NCI-H446 (cell line): ENCODE measurements around the gene ARHGAP24.
A peak's percentile ranks its signal among the peaks of the same experiment; 100 is the strongest.
"Not testable (repeated sequence)": the region's sequence is repeated elsewhere in the genome, so short reads cannot be mapped to it uniquely, and the experiment has no call there.

ENCODE experiments used
- DNase-seq, 2 experiments: peaks; one replicate each; lab custom pipeline; 2025; lab: John Stamatoyannopoulos, UW

ARHGAP24 gene

DNA sequence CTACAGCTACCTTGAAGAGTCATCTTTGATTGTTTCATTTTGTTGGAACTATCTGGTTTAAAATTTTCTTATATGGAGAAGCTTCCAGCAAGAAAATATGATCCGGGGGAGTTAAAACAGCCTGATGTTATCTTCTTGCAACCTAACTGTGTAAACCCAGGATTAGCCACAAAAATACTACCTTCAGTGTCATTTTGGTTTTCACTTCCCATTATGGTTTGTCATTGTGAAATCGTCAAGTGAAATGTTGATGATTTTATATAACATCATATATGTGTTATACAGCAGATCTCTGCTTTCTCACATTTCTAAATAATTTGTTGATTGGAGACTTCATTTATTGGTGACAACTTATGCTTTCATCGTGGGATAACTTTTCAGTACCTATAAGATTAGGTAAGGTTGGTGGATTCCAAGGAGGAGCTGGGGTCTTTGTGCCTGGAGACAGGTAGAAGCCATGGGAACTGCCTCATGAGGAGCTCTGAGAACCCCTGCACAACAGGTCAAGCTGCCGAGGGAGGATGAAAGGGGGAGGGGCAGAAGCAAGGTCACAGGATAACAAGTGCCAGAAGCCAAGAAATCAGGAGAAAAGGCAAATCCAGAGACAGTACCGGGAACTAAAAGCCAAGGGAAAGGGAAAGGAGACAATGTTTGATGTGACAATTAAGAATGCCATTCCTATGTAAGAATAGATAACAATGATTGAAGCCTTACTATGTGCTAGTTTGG is 7.2 kb downstream of the ARHGAP24 start:
- DNase-seq: no peak

- DNase-seq: no peak
Measured at GRCh38 chr4:85486425-85487086, 11.6 kb downstream of the ARHGAP24 start.

DNA sequence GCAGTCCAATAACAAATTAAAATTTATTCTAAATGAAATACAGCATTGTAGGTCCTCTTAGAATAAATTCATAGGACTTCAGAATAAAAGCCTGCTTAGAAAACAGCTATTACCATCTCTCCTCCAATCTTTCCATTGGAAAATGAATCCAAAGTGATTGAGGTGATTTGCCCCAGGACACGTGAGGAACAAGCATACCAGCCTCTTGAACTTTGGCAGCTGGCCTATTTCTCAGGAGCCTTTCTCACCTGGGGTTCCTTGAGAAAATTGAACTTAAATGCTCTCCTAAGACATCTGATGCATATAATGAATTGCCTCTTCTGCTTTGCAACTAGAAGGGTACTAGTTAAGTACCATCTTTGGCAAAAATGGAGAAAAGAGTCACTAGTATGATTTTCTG is 13.5 kb downstream of the ARHGAP24 start:
- DNase-seq: no peak

DNA sequence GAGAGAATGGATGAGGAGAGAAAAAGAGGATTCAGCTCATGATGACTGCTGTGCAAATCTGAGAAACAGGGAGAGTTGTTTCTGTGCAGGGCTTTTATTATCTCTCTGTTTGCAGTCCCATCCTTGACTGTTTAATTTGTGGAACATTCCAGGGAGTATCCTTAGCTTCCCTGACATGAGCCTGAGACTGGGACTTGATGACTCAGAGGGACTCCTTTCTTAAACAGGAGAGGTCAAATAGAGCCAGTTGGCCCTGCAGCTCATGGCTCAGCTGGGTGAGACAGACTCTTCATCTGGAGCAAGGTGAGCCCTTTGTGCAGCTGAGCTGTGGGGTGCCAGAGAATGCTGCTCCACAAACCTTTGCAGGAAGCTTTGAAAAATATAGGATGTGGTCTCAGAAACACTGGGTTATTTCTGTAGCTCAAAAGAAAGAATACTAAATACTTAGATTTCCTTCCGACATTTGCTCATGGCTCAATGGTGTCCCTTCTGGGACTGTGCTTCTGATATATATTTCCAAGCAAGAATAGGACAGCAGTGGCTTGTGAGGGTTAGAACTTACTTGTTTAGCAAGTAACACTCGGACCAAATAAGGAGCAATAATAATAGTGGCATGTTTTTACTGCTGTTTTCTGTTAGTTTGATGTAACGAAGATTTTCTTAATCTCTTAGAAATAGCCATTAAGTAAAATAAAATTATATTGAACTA is 14.5 kb downstream of the ARHGAP24 start:
- no peak for DNase-seq

DNA sequence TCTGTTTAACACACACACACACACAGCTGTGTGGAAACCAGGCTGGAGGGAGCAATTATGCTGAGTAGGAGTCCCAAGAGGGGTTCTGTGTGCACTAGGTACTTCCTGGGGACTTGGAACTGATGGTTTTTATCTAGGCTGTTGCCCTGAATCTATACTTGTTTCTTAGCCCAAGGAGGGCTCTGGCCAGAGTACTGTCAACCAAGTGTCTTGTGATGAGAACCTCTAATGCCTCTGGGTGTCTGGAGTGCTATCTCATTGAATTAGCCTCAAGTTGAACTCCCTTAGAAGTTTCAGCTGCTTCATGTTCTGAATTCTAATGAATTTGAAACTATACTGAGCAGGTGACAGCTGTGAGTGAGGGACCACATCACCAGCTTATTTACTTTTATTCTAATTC is 16.6 kb downstream of the ARHGAP24 start:
- DNase-seq: peak in 1 of 2 experiments; percentile 18

DNA sequence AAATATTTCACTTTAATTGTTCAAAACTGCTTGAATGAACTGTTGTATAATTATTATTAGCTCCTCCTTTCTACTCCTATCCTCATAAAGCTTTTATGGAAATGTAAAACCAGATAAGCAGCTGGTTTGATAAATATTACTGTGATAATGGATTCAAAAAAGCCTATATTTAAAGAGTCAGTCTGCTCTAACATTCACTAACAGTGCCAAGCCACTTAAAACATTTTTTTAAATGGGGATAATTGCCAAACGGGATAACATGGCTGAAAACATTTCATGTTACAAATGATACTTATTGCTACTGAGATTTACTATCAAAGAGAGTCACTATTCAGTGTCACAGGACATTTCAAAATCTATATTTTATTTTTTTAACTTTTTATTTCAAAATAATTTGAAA is 17.4 kb downstream of the ARHGAP24 start:
- DNase-seq: no peak

GRCh38 chr4:85495621-85496020 is 20.7 kb downstream of the ARHGAP24 start:
- no peak for DNase-seq

DNA sequence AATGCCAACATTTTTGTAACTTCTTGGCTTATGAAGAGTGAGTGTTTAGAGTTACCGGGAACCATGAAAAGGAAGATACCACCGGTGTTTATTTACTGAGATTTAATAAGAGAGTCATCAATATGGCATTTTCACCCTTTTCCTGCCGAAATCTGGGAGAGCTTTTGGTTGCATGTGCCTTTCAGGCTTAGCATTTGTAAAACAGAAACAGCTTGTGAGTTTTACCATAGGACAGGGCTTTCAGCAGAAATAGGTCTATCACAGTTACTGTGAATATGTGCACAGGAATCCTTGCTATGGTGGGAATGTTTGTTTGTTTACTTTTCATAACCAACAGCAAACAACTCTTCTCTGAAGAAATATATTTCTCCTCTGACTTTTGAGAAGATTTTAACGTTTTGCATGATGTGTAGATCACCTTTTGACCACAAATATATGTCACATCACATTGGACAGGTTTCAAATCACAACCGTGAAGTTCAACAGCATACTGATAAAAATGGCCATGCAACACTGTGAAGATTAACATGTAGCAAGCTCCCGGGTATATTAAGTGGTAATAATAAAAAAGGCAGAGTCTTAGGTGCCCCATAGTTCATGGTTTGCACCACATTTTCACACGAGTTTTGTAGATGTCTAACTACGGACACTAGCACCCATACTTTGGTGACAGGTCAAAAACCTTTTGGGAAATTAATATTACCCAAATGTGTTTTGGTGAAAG is 21.3 kb downstream of the ARHGAP24 start:
- DNase-seq: no peak

- DNase-seq: no peak
Measured at GRCh38 chr4:85496933-85497332, 22.0 kb downstream of the ARHGAP24 start.

DNA sequence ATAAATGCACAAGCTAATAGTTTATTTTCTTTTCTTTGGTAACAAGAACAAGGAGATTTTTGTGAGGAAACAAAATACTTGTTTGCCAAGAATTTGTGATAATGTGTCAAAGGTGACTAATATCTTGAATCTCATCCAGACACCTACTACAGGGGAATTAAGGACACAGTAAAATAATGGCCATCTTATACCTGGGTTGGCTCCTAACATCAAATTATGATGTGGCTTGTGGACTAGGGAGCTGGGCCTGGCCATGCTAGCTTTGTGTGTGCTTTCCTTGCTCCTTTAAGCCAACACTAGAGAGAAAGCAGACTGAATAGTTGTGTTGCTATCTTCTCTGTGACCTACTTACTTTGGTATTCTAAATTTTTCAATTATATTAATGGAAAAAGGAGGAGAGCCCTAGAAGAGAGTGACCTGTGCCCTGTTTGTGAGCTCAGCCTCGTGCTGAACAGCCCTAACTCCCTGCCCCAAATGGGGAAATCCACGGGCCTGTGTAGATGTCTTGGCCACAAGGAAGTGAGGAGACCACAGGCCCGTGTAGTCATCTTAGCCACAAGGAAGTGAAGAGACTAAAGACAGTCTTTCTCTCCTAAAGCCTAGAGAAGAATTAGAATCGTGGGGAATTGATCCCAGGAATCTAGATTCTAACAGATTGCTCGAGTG is 23.3 kb downstream of the ARHGAP24 start:
- DNase-seq: no peak

DNA sequence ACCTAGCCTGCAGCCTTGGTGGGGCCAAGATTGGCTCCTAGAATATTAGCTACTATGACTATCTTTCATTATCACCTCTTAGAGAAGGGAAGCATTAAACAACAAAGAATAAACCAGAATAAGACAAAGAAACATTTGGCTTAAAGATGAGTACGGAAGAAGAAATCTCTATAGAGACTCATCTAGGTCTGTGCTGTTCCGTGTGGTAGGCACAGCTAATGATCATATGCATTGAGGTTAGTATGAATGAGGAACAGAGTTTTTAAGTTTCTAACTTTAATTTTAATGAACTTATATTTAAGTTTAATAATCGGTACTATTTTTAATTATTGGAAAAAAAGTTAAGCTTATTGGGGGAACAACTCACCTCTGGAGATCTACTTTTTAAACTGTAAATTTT is 24.6 kb downstream of the ARHGAP24 start:
- DNase-seq: no peak

DNA sequence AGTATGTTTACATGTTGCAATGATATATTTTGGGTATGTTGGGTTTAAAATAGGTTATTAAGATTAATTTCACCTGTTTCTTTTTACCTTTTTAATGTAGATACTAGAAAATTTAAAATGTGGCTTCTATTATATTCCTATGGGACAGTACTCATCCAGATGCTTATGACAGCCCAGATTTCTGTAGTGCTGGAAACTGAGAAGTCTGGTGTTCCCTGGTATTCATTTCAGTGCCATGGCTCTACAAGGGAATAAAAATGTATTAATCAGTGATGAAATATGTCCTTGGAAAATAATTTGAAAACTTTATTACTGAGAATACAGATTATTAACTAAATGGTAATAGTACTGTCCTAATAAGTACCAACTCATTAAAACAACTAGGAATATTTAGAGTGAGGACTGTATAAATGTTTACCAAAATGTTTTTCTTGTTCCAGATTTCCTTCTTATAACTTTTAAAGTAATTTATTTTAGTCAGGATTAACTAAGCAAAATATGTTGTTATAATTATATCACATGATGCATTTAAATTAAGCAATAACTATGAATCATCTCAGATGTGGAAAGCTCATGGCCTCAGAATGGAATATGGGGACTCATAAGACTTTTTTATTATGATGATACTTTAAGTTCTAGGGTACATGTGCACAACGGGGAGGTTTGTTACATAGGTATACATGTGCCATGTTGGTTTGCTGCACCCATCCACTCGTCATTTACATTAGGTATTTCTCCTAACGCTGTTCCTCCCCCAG is 25.3 kb downstream of the ARHGAP24 start:
- no peak for DNase-seq

GRCh38 chr4:85501145-85501544 is 26.2 kb downstream of the ARHGAP24 start:
- DNase-seq: not testable (repeated sequence)

DNA sequence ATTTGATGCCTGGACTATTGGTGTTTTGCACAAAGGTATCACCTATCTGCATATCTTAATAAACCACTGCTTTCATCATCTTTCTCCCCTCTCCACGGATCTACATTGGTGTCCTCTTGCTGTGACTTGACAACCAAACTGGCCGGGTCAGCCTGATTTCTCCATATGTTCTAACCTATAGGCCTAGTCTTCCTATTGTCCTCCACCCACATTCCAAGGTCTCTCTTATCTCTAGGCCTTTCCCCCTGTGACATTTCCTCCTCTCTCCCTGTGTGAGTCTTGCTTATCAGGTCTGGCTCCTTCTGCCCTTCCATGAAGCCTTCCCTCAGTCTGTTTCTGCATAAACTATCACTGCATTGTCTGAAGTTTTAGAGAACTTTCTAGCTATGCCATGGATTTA is 33.7 kb downstream of the ARHGAP24 start:
- DNase-seq: no peak

DNA sequence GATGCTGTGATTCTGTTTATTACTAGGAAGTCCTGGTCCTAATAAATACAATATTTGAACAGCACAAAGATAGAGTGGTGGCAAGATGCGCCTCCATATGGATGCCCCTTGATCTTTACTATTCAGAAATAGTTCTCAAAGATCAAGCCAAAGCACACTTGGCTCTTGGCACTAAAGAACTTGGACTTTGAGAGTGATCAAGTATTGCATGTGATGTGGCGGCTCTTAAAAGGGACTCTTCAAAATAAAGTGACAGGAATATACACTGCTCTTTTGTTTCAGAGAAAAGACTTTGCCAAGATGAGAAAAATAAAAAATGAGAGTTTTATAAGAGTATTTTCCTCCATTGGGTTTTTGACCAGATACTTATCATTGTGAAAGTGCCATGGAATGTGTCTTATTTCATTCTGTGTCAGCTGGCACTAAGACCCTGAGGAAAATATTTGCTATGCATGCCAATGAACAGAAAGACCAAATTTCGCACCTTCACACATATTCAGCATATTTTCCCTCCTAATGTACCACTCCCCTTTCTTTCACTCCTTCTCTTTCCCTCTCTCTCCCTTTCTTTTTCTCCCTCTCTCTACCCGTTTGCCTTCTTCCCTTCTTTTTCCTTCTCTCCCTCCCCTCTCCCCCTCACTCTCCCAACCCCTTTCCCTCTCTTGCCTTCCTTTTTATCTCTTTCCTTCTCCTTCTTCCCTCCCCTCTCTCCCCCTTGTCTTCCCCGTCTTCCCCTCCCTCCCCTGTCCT is 35.1 kb downstream of the ARHGAP24 start:
- DNase-seq: no peak

GRCh38 chr4:85510632-85510984 is 35.7 kb downstream of the ARHGAP24 start:
- no peak for DNase-seq

GRCh38 chr4:85512446-85513205 is 37.7 kb downstream of the ARHGAP24 start:
- DNase-seq: no peak

DNA sequence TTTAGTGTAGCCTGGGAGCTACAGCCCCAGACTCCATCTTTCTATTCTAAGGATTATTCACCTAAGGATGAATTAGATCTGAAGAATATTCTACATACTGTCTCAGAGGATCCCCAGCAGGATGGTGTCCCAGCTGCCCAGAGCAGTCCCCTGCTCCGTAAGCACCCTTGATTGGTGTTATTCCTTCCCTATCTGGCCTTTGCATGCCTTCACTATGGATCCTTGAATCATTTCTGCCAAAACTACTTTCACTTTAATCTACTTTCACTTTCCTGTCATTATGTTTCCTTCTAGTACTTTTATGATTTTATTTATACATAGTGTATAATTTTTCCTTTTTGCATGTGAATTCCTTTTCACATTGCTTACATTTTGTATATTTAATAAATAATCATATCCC is 39.2 kb downstream of the ARHGAP24 start:
- no peak for DNase-seq

- DNase-seq: no peak
Measured at GRCh38 chr4:85514783-85515182, 39.8 kb downstream of the ARHGAP24 start.

GRCh38 chr4:85515701-85516100 is 40.8 kb downstream of the ARHGAP24 start:
- no peak for DNase-seq
